Duodenal mucosa (tissue), 2 donors: Measurements from ENCODE around the gene CDC5L.

ENCODE experiments used
- H3K27ac ChIP-seq: one replicate; pipeline ENCODE4 v1.7.0; 2013; ENCODE audit warnings: low read depth, low read length
- H3K27me3 ChIP-seq, 2 donors: one replicate each; pipeline ENCODE4 v1.7.0; 2013; ENCODE audit warnings: low read length in 2 of 2, control low read depth in 1 of 2; ENCODE audit not compliant: insufficient read depth in 2 of 2, control insufficient read depth in 1 of 2
- H3K36me3 ChIP-seq, 2 donors: one replicate each; pipeline ENCODE4 v1.7.0; 2013; ENCODE audit warnings: low read length in 2 of 2, control low read depth in 1 of 2; ENCODE audit not compliant: insufficient read depth in 2 of 2, control insufficient read depth in 1 of 2
- H3K4me1 ChIP-seq, 2 donors: one replicate each; pipeline ENCODE4 v1.7.0; 2013; ENCODE audit warnings: low read length in 2 of 2, control low read depth in 1 of 2; ENCODE audit not compliant: insufficient read depth in 2 of 2, control insufficient read depth in 1 of 2
- H3K4me3 ChIP-seq, 2 donors: one replicate each; pipeline ENCODE4 v1.7.0; 2013; ENCODE audit warnings: low read length in 2 of 2, low read depth in 1 of 2
- H3K9ac ChIP-seq, 2 donors: one replicate each; pipeline ENCODE4 v1.7.0; 2013; ENCODE audit warnings: low read length in 2 of 2, low read depth in 1 of 2
- H3K9me3 ChIP-seq, 2 donors: one replicate each; pipeline ENCODE4 v1.7.0; 2013; ENCODE audit warnings: low read length in 2 of 2, control low read depth in 1 of 2; ENCODE audit not compliant: control insufficient read depth in 1 of 2

The CDC5L gene

DNA sequence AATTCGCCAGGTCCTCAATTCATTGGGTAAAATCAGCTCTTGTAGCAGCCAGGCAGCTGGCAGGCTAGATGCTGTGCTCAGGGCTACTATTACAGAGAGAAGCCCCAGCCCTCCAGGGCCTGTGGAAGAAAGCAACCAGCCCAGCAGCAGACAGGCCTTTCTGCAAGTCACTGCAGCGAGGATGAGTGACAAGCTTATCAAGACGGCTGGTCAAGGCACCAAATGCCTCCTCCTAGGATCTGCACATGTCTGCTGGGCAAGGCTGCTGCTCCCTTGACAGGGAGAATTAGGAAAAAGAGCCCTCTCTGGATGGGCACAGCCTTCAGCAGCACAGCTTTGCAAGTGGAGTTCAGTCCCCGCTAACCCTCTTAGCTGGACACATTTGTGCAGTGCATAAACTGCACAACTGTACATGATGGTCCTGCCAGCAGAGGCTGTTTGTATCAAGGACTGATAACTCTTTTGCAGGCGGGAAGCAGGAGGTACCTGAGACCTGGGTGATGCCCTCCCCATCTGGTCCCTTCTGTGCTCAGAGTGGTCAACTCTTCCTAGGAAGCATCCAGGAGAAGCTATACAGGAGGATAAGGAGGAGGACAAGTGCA, 89.9 kb downstream of the CDC5L start:
- H3K27ac ChIP-seq: no peak overlapping the region
- no peaks in the 10 kb centered on the region for H3K9me3 ChIP-seq
- peaks cover 0 to 10% of the 10 kb centered on the region in 2 donors for H3K27me3 ChIP-seq
- H3K4me3 ChIP-seq: no peak overlapping the region
- peaks cover 3 to 5% of the 10 kb centered on the region in 2 donors for H3K4me1 ChIP-seq
- H3K36me3 ChIP-seq: no peaks in the 10 kb centered on the region
- H3K9ac ChIP-seq: no peak overlapping the region

DNA sequence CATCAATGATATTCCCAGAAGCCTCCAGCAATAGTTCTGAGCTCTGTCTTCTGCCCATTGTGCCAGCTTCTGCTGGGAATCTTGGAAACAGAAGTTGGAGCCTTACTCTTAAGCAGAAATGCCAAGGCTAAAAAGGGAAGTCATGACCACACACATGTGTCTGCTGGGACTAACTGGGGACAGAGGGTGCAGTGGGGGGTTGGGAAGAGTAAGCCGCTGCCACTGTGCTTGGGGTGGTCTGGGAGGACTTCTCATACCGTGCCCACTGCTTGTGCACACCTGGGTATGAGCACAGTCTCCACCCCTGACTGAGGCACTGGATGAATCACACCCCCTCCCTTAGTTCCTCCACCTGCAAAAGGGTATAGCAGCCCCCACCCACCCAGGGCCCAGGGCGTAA, 90.7 kb downstream of the CDC5L start:
- H3K27me3 ChIP-seq: peaks cover 0 to 10% of the 10 kb centered on the region in 2 donors
- no peak overlapping the region for H3K4me3 ChIP-seq
- H3K9me3 ChIP-seq: no peaks in the 10 kb centered on the region
- no peaks in the 10 kb centered on the region for H3K36me3 ChIP-seq
- no peak overlapping the region for H3K9ac ChIP-seq
- H3K27ac ChIP-seq: no peak overlapping the region
- H3K4me1 ChIP-seq: peaks cover 3 to 5% of the 10 kb centered on the region in 2 donors

DNA sequence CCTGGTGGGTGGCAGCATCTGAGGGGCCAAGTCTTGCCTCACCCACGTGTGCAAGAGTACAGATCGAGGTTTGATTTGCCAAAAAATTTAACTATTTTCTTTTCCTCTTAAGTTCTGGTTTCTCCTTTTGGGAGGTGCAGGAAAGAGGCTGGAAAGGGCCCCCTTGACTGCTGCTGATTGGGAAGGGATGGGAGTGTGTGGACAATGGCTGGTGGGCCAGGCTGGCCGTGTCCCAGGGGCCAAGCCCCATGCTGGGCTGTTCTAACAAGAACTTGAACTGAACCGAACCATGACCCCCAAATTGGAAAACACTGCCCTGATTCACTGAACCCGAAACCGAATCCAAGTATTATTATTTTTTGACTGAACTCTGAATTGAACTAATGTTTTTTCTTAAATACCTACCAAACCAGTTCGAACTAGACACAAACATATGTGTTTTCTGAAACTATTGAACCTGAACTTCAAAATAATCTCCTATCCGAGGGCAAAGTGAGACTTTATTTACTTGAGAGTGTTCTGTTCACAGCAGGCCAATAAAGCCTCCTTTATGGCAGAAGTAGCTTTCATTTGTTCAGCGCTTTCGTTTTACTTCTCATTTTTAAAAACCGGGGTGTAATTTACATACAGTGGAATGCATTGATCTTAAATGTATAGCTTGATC, 91.2 kb downstream of the CDC5L start:
- Histone ChIP-seq H3K4me3 (no peak overlapping the region), H3K4me1 (peaks cover 3 to 5% of the 10 kb centered on the region in 2 donors), H3K27ac (no peak overlapping the region), H3K9me3 (no peaks in the 10 kb centered on the region), H3K9ac (no peak overlapping the region), H3K36me3 (no peaks in the 10 kb centered on the region), H3K27me3 (peaks cover 0 to 10% of the 10 kb centered on the region in 2 donors)

DNA sequence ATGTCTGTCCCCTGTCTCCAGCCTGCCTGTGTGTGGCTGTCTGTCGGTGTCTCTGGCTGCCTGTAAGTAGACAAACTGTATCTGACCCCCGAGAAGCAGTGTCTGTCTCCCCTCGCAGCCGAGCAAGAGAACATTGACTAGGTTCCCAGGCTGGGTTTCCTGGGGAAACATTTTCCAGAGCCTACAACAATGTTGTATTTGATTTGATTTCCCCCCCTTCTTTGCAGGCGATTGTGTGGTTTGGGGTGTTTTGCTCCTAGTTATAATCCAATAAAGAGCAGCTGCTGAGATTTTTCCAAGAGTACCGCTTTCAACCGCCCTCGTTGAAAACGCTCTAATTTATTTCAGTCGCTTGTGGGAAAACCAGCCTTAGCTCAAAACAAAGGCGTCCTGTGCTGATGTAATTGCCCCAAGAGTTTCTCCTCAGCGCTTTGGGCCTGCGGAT, 92.6 kb downstream of the CDC5L start:
- peaks cover 3 to 5% of the 10 kb centered on the region in 2 donors for H3K4me1 ChIP-seq
- no peaks in the 10 kb centered on the region for H3K9me3 ChIP-seq
- no peak overlapping the region for H3K9ac ChIP-seq
- no peak overlapping the region for H3K27ac ChIP-seq
- H3K36me3 ChIP-seq: no peaks in the 10 kb centered on the region
- H3K27me3 ChIP-seq: peaks cover 0 to 5% of the 10 kb centered on the region in 2 donors
- H3K4me3 ChIP-seq: no peak overlapping the region

DNA sequence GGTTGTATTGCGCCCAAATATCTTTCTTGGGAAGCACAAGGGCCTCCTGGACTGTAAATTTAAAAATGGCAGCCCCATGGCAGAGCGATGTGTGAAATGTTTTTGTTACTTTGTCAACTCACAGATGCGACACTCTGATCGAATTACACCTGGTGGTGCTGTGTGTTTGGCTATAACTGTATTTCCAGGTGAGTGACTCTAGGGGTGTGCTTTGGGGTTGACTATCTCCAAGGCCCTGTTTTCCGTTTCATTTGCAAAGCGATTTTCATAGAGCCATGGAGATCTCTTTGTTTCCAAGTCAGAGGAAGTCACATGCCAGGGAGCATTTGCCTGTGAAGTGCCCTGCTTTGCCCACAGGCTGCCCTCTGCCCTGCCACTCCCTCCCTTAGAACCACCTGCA, 93.5 kb downstream of the CDC5L start:
- H3K27me3 ChIP-seq: no peaks in the 10 kb centered on the region
- peaks cover 0 to under 1% of the 10 kb centered on the region in 2 donors for H3K4me1 ChIP-seq
- no peak overlapping the region for H3K4me3 ChIP-seq
- H3K27ac ChIP-seq: no peak overlapping the region
- H3K9ac ChIP-seq: no peak overlapping the region
- no peaks in the 10 kb centered on the region for H3K9me3 ChIP-seq
- no peaks in the 10 kb centered on the region for H3K36me3 ChIP-seq

GRCh38 chr6:44481760-44482159, 94.3 kb downstream of the CDC5L start:
- no peaks in the 10 kb centered on the region for H3K4me1 ChIP-seq
- no peaks in the 10 kb centered on the region for H3K9me3 ChIP-seq
- H3K4me3 ChIP-seq: no peak overlapping the region
- peaks cover 0 to under 1% of the 10 kb centered on the region in 2 donors for H3K27me3 ChIP-seq
- H3K27ac ChIP-seq: no peak overlapping the region
- H3K36me3 ChIP-seq: no peaks in the 10 kb centered on the region
- no peak overlapping the region for H3K9ac ChIP-seq

DNA sequence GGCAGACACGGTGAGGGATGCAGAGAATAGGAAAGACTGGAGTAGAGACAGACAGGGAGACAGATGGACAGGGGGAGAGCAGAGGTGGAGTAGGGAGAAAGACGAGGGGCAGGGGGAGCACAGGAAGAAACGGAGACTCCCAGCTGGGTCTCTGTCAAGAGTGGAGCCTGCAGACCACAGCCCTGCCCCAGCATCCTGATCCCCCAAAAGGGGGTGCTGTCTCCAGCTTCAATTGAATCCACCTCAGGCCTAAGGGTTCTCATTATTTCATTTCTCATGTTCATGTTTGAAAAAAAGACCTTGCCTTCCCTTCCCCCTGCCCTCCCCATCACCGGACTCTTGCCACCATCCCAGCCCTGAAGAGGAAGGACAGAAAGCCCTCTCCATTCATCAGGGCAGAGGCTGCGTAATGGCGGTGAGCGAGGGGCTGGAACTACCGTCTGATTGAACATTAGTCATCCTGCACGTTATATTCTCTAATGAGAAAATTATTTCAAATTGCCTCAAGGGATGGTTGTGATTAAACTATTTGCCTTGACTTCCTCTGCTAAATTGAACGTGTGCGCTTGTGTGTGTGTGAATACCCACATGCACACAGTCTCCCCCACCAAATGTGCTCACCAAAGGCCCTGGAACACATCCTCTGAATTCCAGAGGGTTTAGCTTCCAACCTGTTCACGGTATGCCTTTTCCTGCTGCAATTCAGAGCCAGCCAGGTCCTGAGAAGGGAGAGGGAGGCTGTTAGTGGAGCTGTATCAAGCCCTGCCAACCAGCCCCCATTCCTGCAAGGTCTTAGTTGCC, 98.3 kb downstream of the CDC5L start:
- H3K4me1 ChIP-seq: no peaks in the 10 kb centered on the region
- no peak overlapping the region for H3K9ac ChIP-seq
- H3K9me3 ChIP-seq: no peaks in the 10 kb centered on the region
- no peak overlapping the region for H3K27ac ChIP-seq
- H3K27me3 ChIP-seq: peaks cover 0 to 5% of the 10 kb centered on the region in 2 donors
- H3K36me3 ChIP-seq: no peaks in the 10 kb centered on the region
- H3K4me3 ChIP-seq: no peak overlapping the region

GRCh38 chr6:44487002-44487401, 99.5 kb downstream of the CDC5L start:
- Histone ChIP-seq H3K27me3 (peaks cover 0 to 5% of the 10 kb centered on the region in 2 donors), H3K27ac (no peak overlapping the region), H3K36me3 (no peaks in the 10 kb centered on the region), H3K9me3 (no peaks in the 10 kb centered on the region), H3K9ac (no peak overlapping the region), H3K4me3 (no peak overlapping the region), H3K4me1 (no peaks in the 10 kb centered on the region)

DNA sequence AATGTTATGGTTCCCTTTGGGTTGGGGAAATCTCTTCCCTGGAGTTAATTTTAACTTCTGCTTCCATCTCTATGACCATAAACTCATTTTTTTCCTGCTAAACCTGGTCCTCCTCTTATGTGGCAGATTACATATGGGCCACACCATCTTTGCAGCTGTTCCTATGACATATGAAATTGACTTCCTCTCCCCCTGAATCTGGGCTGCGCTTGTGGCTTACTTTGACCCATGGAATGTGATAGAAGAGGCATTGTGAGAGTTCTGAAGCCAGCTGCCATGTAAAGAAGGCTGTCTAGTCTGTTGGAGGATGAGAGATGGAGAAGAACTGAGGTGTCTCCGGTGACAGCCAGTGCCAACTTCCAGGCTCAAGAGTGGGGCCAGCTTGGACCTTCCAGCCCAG, 100.1 kb downstream of the CDC5L start:
- no peaks in the 10 kb centered on the region for H3K36me3 ChIP-seq
- H3K27ac ChIP-seq: no peak overlapping the region
- no peak overlapping the region for H3K9ac ChIP-seq
- no peaks in the 10 kb centered on the region for H3K4me1 ChIP-seq
- no peaks in the 10 kb centered on the region for H3K9me3 ChIP-seq
- H3K27me3 ChIP-seq: peaks cover 0 to 5% of the 10 kb centered on the region in 2 donors
- H3K4me3 ChIP-seq: no peak overlapping the region
